Trophoblast cell (in vitro differentiated cells and primary cell): Measurements from ENCODE around the gene TNFAIP2.

ENCODE experiments used
- DNase-seq, 2 donors: peaks; one replicate each; pipeline ENCODE4 v3.0.0-alpha.2; 2016
- H2AFZ ChIP-seq: 2 replicates; pipeline ENCODE4 v1.6.1; 2013; ENCODE audit warnings: low read length, moderate library complexity, mild to moderate bottlenecking; ENCODE audit not compliant: insufficient read depth, poor library complexity
- H2AK5ac ChIP-seq: 2 replicates; pipeline ENCODE4 v1.6.1; 2013; ENCODE audit warnings: mild to moderate bottlenecking, low read length
- H2BK120ac ChIP-seq: 2 replicates; pipeline ENCODE4 v1.6.1; 2013; ENCODE audit warnings: low read length, mild to moderate bottlenecking, moderate library complexity; ENCODE audit not compliant: insufficient read depth, poor library complexity
- H2BK12ac ChIP-seq: 2 replicates; pipeline ENCODE4 v1.6.1; 2013; ENCODE audit warnings: mild to moderate bottlenecking, low read length, moderate library complexity
- H2BK5ac ChIP-seq: 2 replicates; pipeline ENCODE4 v1.6.1; 2013; ENCODE audit warnings: low read length, low read depth, moderate library complexity, mild to moderate bottlenecking; ENCODE audit not compliant: poor library complexity
- H3K14ac ChIP-seq: 2 replicates; pipeline ENCODE4 v1.6.1; 2013; ENCODE audit warnings: mild to moderate bottlenecking, low read length
- H3K18ac ChIP-seq: 2 replicates; pipeline ENCODE4 v1.6.1; 2013; ENCODE audit warnings: mild to moderate bottlenecking, low read length
- H3K23ac ChIP-seq: 2 replicates; pipeline ENCODE4 v1.6.1; 2013; ENCODE audit warnings: low read length
- H3K27ac ChIP-seq: 2 replicates; pipeline ENCODE4 v1.5.1; 2013; ENCODE audit warnings: low read depth, mild to moderate bottlenecking, inconsistent platforms, low read length, moderate library complexity
- H3K27me3 ChIP-seq: 2 replicates; pipeline ENCODE4 v1.6.1; 2013; ENCODE audit warnings: inconsistent platforms, mild to moderate bottlenecking, low read length, moderate library complexity; ENCODE audit not compliant: insufficient read depth
- H3K36me3 ChIP-seq, 2 experiments: 1 replicate in 1 of 2; 2 replicates in 1 of 2; pipeline ENCODE4 v1.6.1; 2013; ENCODE audit warnings: low read length in 2 of 2, mild to moderate bottlenecking in 2 of 2, moderate library complexity in 1 of 2; ENCODE audit not compliant: insufficient read depth in 2 of 2, control insufficient read depth in 1 of 2
- H3K4ac ChIP-seq: 2 replicates; pipeline ENCODE4 v1.6.1; 2013; ENCODE audit warnings: low read depth, mild to moderate bottlenecking, low read length, moderate library complexity
- H3K4me1 ChIP-seq, 2 experiments: 1 replicate in 1 of 2; 2 replicates in 1 of 2; pipeline ENCODE4 v1.6.1; 2013; ENCODE audit warnings: low read length in 2 of 2, mild to moderate bottlenecking in 2 of 2, moderate library complexity in 1 of 2; ENCODE audit not compliant: insufficient read depth in 2 of 2, control insufficient read depth in 1 of 2
- H3K4me2 ChIP-seq: 2 replicates; pipeline ENCODE4 v1.6.1; 2013; ENCODE audit warnings: inconsistent platforms, mild to moderate bottlenecking, low read length, moderate library complexity
- H3K4me3 ChIP-seq: 2 replicates; pipeline ENCODE4 v1.5.1; 2013; ENCODE audit warnings: mild to moderate bottlenecking, low read depth, low read length, inconsistent platforms
- H3K79me1 ChIP-seq: one replicate; pipeline ENCODE4 v1.6.1; 2013; ENCODE audit warnings: low read length
- H3K79me2 ChIP-seq: 2 replicates; pipeline ENCODE4 v1.6.1; 2013; ENCODE audit warnings: low read length, mild to moderate bottlenecking; ENCODE audit not compliant: control insufficient read depth, insufficient read depth, poor library complexity
- H3K9ac ChIP-seq: 2 replicates; pipeline ENCODE4 v1.6.1; 2013; ENCODE audit warnings: mild to moderate bottlenecking, low read length
- H3K9me3 ChIP-seq: 2 replicates; pipeline ENCODE4 v1.6.1; 2013; ENCODE audit warnings: low read depth, mild to moderate bottlenecking, control low read depth, inconsistent platforms, low read length; ENCODE audit not compliant: insufficient read depth
- H4K12ac ChIP-seq: 2 replicates; pipeline ENCODE4 v1.6.1; 2013; ENCODE audit warnings: low read depth, mild to moderate bottlenecking, low read length, moderate library complexity
- H4K8ac ChIP-seq: 2 replicates; pipeline ENCODE4 v1.6.1; 2013; ENCODE audit warnings: low read depth, mild to moderate bottlenecking, low read length, moderate library complexity
- H4K91ac ChIP-seq: one replicate; pipeline ENCODE4 v1.6.1; 2013; ENCODE audit warnings: low read depth, mild to moderate bottlenecking, low read length, moderate library complexity
- WGBS: extraction: QIAGEN DNeasy Blood & Tissue Kit; methylation state at CpG from one replicate; pipeline ENCODE4 v1.1.7; 2013; ENCODE audit warnings: missing lambda C conversion rate; ENCODE audit not compliant: insufficient read length, insufficient coverage; ENCODE audit errors: extremely low coverage; 5-methylcytosine and 5-hydroxymethylcytosine counted together

TNFAIP2 gene

DNA sequence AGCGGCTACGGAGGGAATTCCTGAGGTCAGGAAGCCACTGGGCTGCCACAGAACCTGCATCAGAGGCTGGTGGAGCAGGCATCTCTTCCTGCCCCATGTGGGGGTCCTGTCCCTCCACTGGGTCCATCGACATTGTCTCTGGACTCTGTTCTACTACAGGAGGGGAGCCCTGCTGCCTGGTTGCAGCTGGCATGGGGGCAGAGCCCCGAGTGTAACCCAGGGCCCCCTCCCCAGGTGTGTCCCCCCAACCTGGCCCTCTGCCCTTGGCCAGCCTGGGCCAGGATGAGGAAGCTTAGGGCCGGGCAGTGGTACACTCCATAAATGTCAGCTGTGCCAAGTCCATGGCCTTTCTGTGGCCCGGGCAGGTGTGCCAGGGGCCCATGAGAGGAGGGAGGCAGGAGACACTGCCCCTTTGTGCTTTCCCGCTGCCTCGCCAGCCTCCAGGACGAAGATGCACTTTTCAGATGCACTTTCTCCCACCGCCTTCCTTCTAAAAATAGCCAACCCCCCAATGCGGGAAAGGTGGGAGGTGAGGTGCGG, 32.7 kb upstream of the TNFAIP2 start:
- H2AK5ac ChIP-seq = no peak overlapping the region
- peaks cover 7% of the 10 kb centered on the region for H3K27me3 ChIP-seq
- H3K4me1 ChIP-seq = peaks cover 4 to 8% of the 10 kb centered on the region in 2 experiments
- H2BK120ac ChIP-seq = no peak overlapping the region
- H3K36me3 ChIP-seq = no peaks in the 10 kb centered on the region
- H4K91ac ChIP-seq = no peak overlapping the region
- H3K14ac ChIP-seq = no peak overlapping the region
- H3K9ac ChIP-seq = no peak overlapping the region
- no peak overlapping the region for H3K4me2 ChIP-seq
- no peak for DNase-seq
- no peaks in the 10 kb centered on the region for H3K79me1 ChIP-seq
- H3K9me3 ChIP-seq = no peaks in the 10 kb centered on the region
- H2AFZ ChIP-seq = no peak overlapping the region
- no peak overlapping the region for H3K23ac ChIP-seq
- no peak overlapping the region for H3K18ac ChIP-seq
- WGBS = no CpG with 5 or more reads among the region's 12 CpGs
- H4K8ac ChIP-seq = no peak overlapping the region
- no peak overlapping the region for H4K12ac ChIP-seq
- H3K4ac ChIP-seq = no peak overlapping the region
- no peak overlapping the region for H3K4me3 ChIP-seq
- no peak overlapping the region for H3K27ac ChIP-seq
- no peak overlapping the region for H2BK5ac ChIP-seq
- H2BK12ac ChIP-seq = no peak overlapping the region
- H3K79me2 ChIP-seq = no peaks in the 10 kb centered on the region

DNA sequence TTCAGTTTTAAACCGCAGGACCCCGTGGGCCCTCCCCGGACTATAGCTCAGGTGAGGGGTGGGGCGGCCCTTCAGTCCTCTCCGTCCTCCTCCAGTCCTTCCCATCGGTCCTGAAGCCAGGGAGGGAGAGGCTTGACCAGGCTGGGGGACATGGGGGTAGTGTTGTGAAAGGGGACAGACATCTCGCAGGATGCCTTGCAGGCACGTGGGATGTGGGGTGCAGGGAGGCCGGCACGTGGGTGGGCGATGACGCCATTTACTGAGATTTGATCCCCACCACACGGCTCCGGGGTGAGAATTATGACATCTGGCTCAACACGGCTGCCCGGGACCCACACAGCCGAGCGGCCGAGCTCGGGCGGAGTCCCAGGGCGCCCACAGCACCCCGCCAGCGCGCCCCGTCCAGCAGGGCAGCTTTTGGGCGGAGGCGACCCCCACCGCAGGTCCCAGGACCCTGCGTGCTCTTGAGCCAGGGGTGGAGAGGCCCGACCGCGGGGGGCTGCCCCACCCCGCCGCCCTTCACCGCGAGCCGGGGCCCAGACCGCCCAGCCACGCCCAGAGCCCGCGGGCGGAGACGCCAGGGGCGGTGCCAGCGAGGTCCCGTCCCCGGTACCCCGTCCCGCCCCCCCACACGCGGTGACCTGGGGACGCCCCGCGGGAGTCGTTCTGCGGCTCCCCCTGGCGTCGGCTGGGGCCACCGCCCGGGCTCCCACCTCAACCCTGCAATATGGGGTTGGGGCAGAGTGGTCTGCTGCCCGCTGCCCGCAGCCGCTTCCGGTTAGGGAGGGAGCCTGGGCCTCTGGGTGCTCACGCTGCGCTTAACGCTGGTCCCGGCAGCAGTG, 32.0 kb upstream of the TNFAIP2 start:
- Histone ChIP-seq H2BK5ac (no peak overlapping the region), H2AK5ac (no peak overlapping the region), H3K4ac (no peak overlapping the region), H4K8ac (peak overlapping the region; percentile 41), H2BK12ac (no peak overlapping the region), H3K9me3 (no peaks in the 10 kb centered on the region), H3K23ac (no peak overlapping the region), H3K18ac (no peak overlapping the region), H3K27ac (no peak overlapping the region), H3K79me1 (no peaks in the 10 kb centered on the region), H3K9ac (no peak overlapping the region), H3K27me3 (peaks cover 7% of the 10 kb centered on the region), H3K4me2 (peak overlapping the region; percentile 58), H3K4me3 (peak overlapping the region; percentile 21), H2AFZ (no peak overlapping the region), H3K4me1 (peaks cover 4 to 8% of the 10 kb centered on the region in 2 experiments), H3K36me3 (no peaks in the 10 kb centered on the region), H2BK120ac (no peak overlapping the region), H4K91ac (no peak overlapping the region), H3K14ac (no peak overlapping the region), H3K79me2 (no peaks in the 10 kb centered on the region), H4K12ac (no peak overlapping the region)
- DNase-seq = peak in 1 of 2 donors; percentile 47
- WGBS = no CpG with 5 or more reads among the region's 69 CpGs

DNA sequence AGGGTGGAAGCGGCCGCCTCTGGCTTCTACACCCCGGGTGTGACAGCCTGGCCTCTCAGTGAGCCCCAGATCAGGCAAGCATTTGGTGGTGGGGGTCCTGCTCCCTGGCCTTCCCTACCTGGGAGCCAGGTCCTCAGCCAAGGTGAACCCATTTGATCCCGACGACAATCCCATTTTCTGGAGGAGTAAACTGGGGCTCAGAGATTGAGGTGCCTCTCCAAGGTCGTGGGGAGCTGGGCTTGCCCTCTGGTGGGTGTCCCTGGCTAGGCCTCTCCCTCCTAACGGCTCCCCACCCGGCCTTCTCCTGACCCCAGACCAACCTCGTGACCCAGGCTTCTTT, 31.4 kb upstream of the TNFAIP2 start:
- H2BK120ac ChIP-seq = no peak overlapping the region
- no CpG with 5 or more reads among the region's 9 CpGs for WGBS
- H3K4ac ChIP-seq = no peak overlapping the region
- H3K18ac ChIP-seq = no peak overlapping the region
- H3K4me1 ChIP-seq = peaks cover 4 to 8% of the 10 kb centered on the region in 2 experiments
- peak overlapping the region; percentile 51 for H3K9ac ChIP-seq
- peak overlapping the region; percentile 58 for H3K4me2 ChIP-seq
- H2AK5ac ChIP-seq = no peak overlapping the region
- peak overlapping the region; percentile 41 for H4K8ac ChIP-seq
- peaks cover 7% of the 10 kb centered on the region for H3K27me3 ChIP-seq
- no peak overlapping the region for H3K27ac ChIP-seq
- no peaks in the 10 kb centered on the region for H3K79me1 ChIP-seq
- H3K9me3 ChIP-seq = no peaks in the 10 kb centered on the region
- DNase-seq = no peak
- H3K79me2 ChIP-seq = no peaks in the 10 kb centered on the region
- no peak overlapping the region for H3K23ac ChIP-seq
- H2BK5ac ChIP-seq = no peak overlapping the region
- no peak overlapping the region for H3K4me3 ChIP-seq
- H3K36me3 ChIP-seq = no peaks in the 10 kb centered on the region
- H3K14ac ChIP-seq = no peak overlapping the region
- H2AFZ ChIP-seq = no peak overlapping the region
- H4K12ac ChIP-seq = no peak overlapping the region
- no peak overlapping the region for H2BK12ac ChIP-seq
- H4K91ac ChIP-seq = no peak overlapping the region

DNA sequence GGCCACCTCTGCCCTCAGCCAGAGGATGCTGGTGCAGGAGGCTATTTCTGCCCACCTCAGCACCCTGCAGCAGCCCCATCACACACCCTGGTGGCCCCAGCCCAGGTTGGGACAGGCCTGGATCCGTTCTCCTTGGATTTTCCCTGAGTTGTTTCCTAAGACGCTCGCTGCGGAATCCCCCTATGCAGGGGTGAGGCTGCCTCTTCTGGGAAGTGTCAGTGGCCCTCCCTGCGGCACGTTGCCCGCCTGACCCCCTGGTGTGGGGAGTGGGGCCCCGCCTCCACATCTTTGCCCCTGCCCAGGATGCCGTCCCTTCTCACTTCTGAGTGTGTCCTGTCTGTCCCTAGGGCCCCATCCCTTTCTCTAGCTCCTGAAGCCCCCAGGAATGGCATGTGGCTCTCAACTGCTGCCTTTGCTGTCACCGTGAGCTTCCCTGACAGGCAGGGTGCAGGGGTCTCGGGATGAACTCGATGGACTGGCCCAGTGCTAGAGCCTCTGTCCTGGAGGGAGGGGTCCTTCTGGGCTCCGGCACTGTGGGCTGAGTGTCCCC, 29.3 kb upstream of the TNFAIP2 start:
- no CpG with 5 or more reads among the region's 13 CpGs for WGBS
- Histone ChIP-seq H3K9me3 (no peaks in the 10 kb centered on the region), H3K4me1 (peaks cover 4 to 8% of the 10 kb centered on the region in 2 experiments), H2AFZ (no peak overlapping the region), H3K27ac (no peak overlapping the region), H2AK5ac (no peak overlapping the region), H4K8ac (no peak overlapping the region), H2BK5ac (no peak overlapping the region), H3K9ac (no peak overlapping the region), H3K14ac (no peak overlapping the region), H4K91ac (no peak overlapping the region), H3K79me1 (no peaks in the 10 kb centered on the region), H3K27me3 (peaks cover 7% of the 10 kb centered on the region), H3K36me3 (no peaks in the 10 kb centered on the region), H2BK120ac (no peak overlapping the region), H3K18ac (no peak overlapping the region), H3K4me3 (no peak overlapping the region), H4K12ac (no peak overlapping the region), H2BK12ac (no peak overlapping the region), H3K4ac (no peak overlapping the region), H3K79me2 (no peaks in the 10 kb centered on the region), H3K4me2 (no peak overlapping the region), H3K23ac (no peak overlapping the region)
- DNase-seq = no peak
